ENCODE data around the gene SLC44A4. TPM values are rescaled to one million over a fixed set of nuclear protein-coding genes. Genes with fewer than 3 reads are reported as not detected.
"Not testable (repeated sequence)": the region's sequence is repeated elsewhere in the genome, so short reads cannot be mapped to it uniquely, and the experiment has no call there.

The SLC44A4 gene
- total RNA-seq, 2 experiments from 2014 or later = not detected

DNA sequence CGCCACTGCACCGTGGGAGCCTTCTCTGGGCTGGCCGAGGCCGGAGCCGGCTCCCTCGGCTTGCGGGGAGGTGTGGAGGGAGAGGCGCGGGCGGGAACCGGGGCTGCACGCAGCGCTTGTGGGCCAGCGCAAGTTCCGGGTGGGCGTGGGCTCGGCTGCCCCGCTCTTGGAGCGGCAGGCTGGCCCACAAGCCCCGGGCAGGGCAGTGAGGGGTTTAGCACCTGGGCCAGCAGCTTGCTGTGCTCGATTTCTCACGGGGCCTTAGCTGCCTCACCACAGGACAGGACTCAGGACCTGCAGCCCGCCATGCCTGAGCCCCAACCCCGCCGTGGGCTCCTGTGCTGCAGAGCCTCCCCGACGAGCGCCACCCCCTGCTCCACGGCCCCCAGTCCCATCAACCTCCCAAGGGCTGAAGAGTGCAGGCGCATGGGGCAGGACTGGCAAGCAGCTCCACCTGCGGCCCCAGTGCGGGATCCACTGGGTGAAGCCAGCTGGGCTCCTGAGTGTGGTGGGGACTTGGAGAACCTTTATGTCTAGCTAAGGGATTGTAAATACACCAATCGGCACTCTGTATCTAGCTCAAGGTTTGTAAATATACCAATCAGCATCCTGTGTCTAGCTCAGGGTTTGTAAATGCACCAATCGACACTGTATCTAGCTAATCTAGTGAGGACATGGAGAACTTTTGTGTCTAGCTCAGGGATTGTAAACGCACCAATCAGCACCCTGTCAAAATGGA is 26.6 kb downstream of the SLC44A4 start:
- not testable (repeated sequence) for DNase-seq; H3K9me3 Mint-ChIP-seq (ENCODE audit: low read depth); ATAC-seq; H3K4me1 Mint-ChIP-seq; H3K27ac Mint-ChIP-seq; H3K36me3 Mint-ChIP-seq; H3K27me3 Mint-ChIP-seq; H3K4me3 Mint-ChIP-seq
- CTCF ChIA-PET = interaction anchor here (0.6 to 1.5 kb wide), 2 partner anchors 11 to 17 kb away, joined by 4 to 6 read pairs; partner anchors contain the start of gene NEU1

DNA sequence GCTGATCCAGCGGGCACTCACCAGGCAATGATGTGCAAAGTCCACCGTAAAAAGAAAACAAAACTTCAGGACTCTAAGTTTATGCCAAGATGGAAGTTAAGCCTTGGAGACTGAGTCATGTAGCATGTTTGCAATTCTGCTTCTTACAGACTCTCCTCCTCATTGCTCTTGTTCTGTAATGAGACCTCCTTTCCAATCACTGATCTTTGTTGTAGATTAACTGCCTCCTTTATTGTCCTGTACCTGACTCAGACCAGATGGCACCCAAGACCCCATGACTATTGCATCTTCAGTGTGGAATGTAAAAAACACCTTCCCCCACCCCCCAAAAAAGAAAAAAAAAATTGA is 27.3 kb downstream of the SLC44A4 start:
- no peaks in the 10 kb centered on the region for H3K27me3 Mint-ChIP-seq
- no peaks in the 10 kb centered on the region for H3K9me3 Mint-ChIP-seq (ENCODE audit: low read depth)
- CTCF ChIA-PET = no interaction called here
- H3K36me3 Mint-ChIP-seq = no peaks in the 10 kb centered on the region
- no peak overlapping the region for H3K27ac Mint-ChIP-seq
- no peak for DNase-seq
- H3K4me1 Mint-ChIP-seq = no peaks in the 10 kb centered on the region
- H3K4me3 Mint-ChIP-seq = no peak overlapping the region
- ATAC-seq = no peak

DNA sequence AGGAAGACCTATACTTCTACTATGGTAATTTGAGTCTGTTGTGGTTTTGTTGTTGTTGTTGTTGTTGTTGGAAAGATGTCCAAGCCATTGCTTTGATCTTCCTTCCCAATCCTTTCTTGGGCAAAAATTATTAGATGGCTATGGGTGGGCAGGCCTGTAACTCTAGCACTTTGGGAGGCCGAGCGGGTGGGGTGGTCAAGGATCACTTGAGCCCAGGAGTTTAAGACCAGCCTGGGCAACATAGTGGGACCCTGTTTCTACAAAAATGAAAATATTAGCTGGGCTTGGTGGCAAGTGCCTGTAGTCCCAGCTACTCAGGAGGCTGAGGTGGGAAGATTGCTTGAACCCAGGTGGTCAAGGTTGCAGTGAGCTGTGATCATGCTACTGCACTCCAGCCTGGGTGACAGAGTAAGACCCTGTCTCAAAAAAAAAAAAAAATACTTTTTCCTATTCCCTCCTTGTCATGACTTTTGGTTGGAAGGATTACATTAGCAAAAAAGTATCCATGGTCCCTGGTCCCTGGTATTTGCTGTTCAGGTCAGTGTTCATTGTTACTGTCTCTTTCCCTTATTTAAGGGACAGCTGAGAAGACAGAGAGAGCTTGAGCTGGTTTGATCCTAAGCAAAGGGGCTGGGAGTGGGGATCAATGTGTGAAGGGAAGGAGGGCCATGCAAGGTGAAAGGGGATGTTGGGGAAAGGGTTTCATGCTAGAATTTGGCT is 27.9 kb downstream of the SLC44A4 start:
- no peaks in the 10 kb centered on the region for H3K9me3 Mint-ChIP-seq (ENCODE audit: low read depth)
- CTCF ChIA-PET = no interaction called here

DNA sequence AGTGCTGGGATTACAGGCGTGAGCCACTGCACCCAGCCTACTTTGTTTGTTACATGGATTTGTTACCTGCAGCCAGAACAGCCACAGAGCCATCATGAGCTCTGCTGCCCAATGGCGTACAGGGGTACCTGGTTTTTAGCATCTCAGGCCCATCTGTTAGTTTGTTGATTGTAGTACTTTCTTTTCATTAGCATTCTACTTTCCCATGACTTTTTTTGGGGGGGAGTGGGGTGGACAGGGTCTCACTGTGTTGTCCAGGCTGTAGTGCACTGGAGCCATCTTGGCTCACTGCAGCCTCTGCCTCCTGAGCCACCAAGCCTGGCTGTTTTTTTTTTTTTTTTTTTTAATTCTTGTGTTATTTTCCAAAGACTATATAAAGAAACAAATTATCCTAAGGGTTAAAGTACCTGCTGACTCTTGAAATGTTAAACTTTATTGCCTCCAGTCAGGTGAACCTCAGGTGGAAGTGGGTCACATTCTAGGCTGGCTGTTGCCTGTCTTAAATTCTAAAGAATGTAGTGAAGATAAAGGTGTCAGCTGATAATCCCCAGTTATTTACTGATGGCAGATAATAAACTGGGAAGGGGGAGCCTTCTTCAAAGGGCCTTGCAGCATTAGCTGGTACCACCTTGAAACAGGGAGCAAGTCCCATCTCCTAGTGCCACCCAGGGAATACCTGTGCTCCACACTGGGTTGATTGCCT is 31.4 kb downstream of the SLC44A4 start:
- CTCF ChIA-PET = no interaction called here
- no peaks in the 10 kb centered on the region for H3K9me3 Mint-ChIP-seq (ENCODE audit: low read depth)
- DNase-seq (no peak), ATAC-seq (no peak)
- no peak overlapping the region for H3K4me3 Mint-ChIP-seq
- H3K27ac Mint-ChIP-seq = no peak overlapping the region
- H3K36me3 Mint-ChIP-seq = peaks cover 3% of the 10 kb centered on the region
- no peaks in the 10 kb centered on the region for H3K27me3 Mint-ChIP-seq
- no peaks in the 10 kb centered on the region for H3K4me1 Mint-ChIP-seq

More for the DNA sequence above, 27.9 kb downstream of the SLC44A4 start:
- DNase-seq (no peak), ATAC-seq (no peak)
- Mint-ChIP-seq H3K4me1 (no peaks in the 10 kb centered on the region), H3K36me3 (no peaks in the 10 kb centered on the region), H3K27ac (no peak overlapping the region), H3K27me3 (no peaks in the 10 kb centered on the region), H3K4me3 (no peak overlapping the region)

DNA sequence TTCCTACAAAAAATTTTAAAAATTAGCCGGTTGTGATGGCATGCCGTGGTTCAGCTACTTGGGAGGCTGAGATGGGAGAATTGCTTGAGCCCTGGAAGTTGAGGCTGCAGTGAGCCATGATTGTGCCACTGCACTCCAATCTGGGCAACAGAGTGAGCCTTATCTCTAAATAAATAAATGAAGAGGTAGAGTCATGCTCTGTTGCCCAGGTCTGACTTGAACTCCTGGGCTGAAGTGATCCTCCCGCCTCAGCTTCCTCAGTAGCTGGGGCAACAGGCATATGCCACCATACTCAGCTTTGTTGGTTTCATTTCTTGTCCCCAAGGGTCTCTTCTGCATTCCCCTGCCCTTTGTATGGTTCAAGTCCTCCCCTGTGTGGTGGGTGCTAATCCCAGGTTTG is 34.3 kb downstream of the SLC44A4 start:
- Mint-ChIP-seq H3K27me3 (no peaks in the 10 kb centered on the region), H3K4me1 (peaks cover 3% of the 10 kb centered on the region), H3K27ac (peak overlapping the region; percentile 57), H3K36me3 (peaks cover 22% of the 10 kb centered on the region), H3K4me3 (no peak overlapping the region), H3K9me3 (ENCODE audit: low read depth) (no peaks in the 10 kb centered on the region)
- CTCF ChIA-PET = interaction anchor here (1.1 kb wide), 1 partner anchor 13 kb away, joined by 3 read pairs; no protein-coding TSS in a partner anchor
- DNase-seq = no peak
- ATAC-seq = no peak

DNA sequence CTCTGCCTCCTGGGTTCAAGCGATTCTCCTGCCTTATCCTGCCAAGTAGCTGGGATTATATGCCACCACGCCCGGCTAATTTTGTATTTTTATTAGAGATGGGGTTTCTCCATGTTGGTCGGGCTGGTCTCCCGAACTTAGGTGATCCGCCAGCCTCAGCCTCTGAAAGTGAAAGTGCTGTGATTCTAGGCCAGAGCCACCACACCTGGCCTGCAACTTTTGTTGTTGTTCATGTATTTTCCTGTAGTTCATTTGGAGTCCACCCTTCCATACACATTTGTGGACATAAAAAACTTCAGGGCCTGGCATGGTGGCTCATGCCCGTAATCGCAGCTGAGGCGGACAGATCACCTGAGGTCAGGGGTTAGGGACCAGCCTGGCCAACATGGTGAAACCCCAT is 36.7 kb downstream of the SLC44A4 start:
- Mint-ChIP-seq H3K27me3 (no peaks in the 10 kb centered on the region), H3K4me1 (peaks cover 26% of the 10 kb centered on the region), H3K27ac (peak overlapping the region; percentile 28), H3K36me3 (peaks cover 46% of the 10 kb centered on the region), H3K9me3 (ENCODE audit: low read depth) (no peaks in the 10 kb centered on the region), H3K4me3 (no peak overlapping the region)
- DNase-seq (no peak), ATAC-seq (no peak)
- CTCF ChIA-PET = no interaction called here

DNA sequence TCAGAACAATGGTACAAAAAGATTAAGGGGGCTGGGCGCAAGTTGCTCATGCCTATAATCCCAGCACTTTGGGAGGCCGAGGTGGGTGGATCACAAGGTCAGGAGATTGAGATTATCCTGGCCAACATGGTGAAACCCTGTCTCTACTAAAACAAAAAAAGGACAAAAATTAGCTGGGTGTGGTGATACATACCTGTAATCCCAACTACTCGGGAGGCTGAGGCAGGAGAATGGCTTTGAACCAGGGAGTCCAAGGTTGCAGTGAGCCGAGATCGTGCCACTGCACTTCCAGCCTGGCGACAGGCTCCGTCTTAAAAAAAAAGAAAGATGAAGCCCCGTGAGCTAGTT is 39.0 kb downstream of the SLC44A4 start:
- peaks cover 36% of the 10 kb centered on the region for H3K4me1 Mint-ChIP-seq
- not testable (repeated sequence) for H3K9me3 Mint-ChIP-seq (ENCODE audit: low read depth); DNase-seq; ATAC-seq; H3K4me3 Mint-ChIP-seq; H3K27me3 Mint-ChIP-seq; H3K27ac Mint-ChIP-seq
- H3K36me3 Mint-ChIP-seq = peaks cover 63% of the 10 kb centered on the region
- CTCF ChIA-PET = interaction anchor here (0.6 to 1.5 kb wide), 5 partner anchors 13 to 161 kb away, joined by 3 to 8 read pairs (median 4); partner anchors contain the start of gene NEU1

DNA sequence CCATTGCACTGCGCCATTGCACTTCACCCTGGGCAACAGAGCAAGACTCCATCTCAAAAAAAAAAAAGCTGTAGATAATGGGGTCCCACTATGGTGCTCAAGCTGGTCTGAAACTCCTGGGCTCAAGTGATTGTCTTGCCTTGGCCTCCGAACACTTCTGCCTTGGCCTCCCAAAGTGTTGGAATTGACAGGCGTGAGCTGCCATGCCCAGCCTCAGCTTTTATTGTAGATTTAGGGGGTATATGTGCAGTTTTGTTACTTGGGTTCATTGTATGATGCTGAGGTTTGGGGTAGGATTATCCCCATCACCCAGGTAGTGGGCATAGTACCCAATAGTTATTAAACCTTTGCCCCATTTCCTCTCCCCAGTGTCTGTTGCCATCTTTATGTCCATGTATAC is 39.8 kb downstream of the SLC44A4 start:
- no peak for ATAC-seq

DNA sequence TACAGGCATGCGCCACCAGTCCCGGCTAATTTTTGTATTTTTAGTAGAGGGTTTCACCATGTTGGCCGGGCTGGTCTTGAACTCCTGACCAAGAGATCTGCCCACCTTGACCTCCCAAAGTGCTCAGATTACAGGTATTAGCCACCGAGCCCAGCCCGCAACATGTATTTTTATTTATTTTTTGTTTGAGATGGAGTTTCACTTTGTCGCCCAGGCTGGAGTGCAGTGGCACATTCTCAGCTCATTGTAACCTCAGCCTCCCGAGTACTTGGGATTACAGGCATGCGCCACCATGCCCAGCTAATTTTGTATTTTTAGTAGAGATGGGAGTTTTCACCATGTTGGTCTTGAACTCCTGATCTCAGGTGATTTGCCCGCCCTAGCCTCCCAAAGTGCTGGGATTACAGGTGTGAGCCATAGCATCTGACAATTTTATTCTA is 40.7 kb downstream of the SLC44A4 start:
- not testable (repeated sequence) for H3K9me3 Mint-ChIP-seq (ENCODE audit: low read depth)
- CTCF ChIA-PET = interaction anchor here (1.8 kb wide), 1 partner anchor 8 kb away, joined by 6 read pairs; no protein-coding TSS in a partner anchor
- H3K36me3 Mint-ChIP-seq = peaks cover 63% of the 10 kb centered on the region

More for the DNA sequence above, 39.8 kb downstream of the SLC44A4 start:
- DNase-seq = no peak
- peak overlapping the region; percentile 18 for H3K27ac Mint-ChIP-seq
- H3K27me3 Mint-ChIP-seq = no peaks in the 10 kb centered on the region
- peak overlapping the region; percentile 45 for H3K4me3 Mint-ChIP-seq
- peaks cover 39% of the 10 kb centered on the region for H3K4me1 Mint-ChIP-seq
- H3K36me3 Mint-ChIP-seq = peaks cover 63% of the 10 kb centered on the region
- H3K9me3 Mint-ChIP-seq (ENCODE audit: low read depth) = no peaks in the 10 kb centered on the region
- CTCF ChIA-PET = interaction anchor here (0.6 to 1.8 kb wide), 6 partner anchors 9 to 158 kb away, joined by 3 to 8 read pairs (median 4); partner anchors contain the start of gene NEU1

DNA sequence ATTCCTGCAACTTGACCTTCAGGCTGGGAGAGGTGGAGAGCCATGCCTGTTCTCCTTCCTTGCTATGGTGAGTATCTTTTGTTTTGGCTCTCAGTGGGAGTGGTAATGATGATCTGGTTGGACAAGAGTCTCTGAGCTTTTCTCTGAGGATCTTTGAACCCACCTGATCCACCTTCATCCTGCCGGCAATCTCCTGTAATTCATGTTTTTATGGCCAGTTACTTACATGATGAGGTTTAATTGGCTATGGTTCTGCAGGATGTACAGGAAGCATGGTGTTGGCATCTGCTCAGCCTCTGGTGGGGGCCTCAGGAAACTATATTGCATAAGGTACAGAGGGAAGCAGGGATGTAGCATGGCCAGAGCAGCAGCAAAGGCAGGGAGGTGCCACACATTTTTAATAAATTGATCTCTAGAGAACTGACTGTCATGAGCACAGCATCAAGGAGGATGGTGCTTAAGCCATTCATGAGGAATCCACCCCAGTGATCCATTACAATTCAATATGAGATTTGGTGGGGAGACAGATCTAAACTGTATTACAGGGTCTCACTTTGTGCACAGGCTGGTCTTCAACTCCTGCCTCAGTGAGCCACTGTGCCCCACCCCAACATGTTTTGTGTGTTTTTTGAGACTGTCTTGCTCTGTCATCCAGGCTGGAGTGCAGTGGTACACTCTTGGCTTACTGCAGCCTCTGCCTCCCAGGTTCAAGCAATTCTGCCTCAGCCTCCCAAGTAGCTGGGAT is 41.3 kb downstream of the SLC44A4 start:
- CTCF ChIA-PET = interaction anchor here (0.8 to 1.8 kb wide), 3 partner anchors 8 to 157 kb away, joined by 3 to 6 read pairs (median 4); partner anchors contain the start of genes LY6G5C and NEU1
- ATAC-seq (no peak), DNase-seq (no peak)
- peaks cover 63% of the 10 kb centered on the region for H3K36me3 Mint-ChIP-seq
- no peaks in the 10 kb centered on the region for H3K27me3 Mint-ChIP-seq
- peak overlapping the region; percentile 98 for H3K27ac Mint-ChIP-seq
- H3K9me3 Mint-ChIP-seq (ENCODE audit: low read depth) = no peaks in the 10 kb centered on the region
- peaks cover 44% of the 10 kb centered on the region for H3K4me1 Mint-ChIP-seq
- peak overlapping the region; percentile 99 for H3K4me3 Mint-ChIP-seq

More for the DNA sequence above, 40.7 kb downstream of the SLC44A4 start:
- ATAC-seq, DNase-seq, H3K27me3 Mint-ChIP-seq: not testable (repeated sequence)
- Mint-ChIP-seq H3K4me3 (peak overlapping the region; percentile 99), H3K4me1 (peaks cover 41% of the 10 kb centered on the region), H3K27ac (peak overlapping the region; percentile 98)

DNA sequence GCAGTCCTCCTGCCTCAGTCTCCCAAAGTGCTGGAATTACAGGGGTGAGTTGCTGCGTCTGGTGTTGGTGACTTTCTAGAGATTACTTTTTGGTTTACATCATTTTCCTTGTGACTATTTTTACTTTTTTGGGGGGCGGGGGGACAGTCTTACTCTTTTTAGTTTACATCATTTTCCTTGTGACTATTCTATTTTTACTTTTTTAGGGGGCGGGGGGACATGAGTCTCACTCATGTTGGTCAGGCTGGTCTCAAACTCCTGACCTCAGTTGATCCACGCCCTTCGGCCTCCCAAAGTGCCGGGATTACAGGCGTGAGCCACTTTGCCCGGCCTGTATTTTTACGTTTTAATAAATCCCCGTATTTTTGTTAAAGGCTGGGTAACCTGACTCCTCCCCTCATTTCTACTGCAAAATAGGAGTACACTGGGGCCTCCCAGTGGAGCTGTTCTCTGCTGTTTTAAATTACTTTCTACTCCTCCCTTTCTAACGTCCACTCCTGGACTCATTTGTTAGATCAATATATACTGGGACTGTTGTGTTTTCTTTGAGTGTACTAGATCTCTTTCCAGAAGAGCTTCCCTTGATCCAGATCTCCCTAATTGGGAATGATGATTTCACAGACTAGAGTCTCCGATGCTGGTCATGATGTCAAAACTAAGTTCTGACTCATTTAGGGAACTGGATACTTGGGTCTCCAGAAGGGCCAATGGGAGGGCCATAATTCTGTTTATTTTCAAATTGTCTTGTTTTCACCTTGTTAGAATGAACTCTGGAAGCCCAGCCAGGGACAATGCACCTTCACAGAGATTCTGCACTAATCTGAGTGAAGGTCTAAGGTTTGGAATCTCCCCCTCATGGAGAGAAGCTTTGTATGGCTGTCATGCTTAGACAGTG is 42.1 kb downstream of the SLC44A4 start:
- Mint-ChIP-seq H3K27ac (peak overlapping the region; percentile 98), H3K4me3 (peak overlapping the region; percentile 99), H3K27me3 (no peaks in the 10 kb centered on the region), H3K9me3 (ENCODE audit: low read depth) (no peaks in the 10 kb centered on the region), H3K36me3 (peaks cover 60% of the 10 kb centered on the region), H3K4me1 (peaks cover 46% of the 10 kb centered on the region)
- ATAC-seq (no peak), DNase-seq (no peak)
- CTCF ChIA-PET = interaction anchor here (0.6 to 1.4 kb wide), 6 partner anchors 26 to 290 kb away, joined by 3 to 4 read pairs (median 4); partner anchors contain the start of genes ABHD16A, ATP6V1G2, LY6G5C and NEU1

DNA sequence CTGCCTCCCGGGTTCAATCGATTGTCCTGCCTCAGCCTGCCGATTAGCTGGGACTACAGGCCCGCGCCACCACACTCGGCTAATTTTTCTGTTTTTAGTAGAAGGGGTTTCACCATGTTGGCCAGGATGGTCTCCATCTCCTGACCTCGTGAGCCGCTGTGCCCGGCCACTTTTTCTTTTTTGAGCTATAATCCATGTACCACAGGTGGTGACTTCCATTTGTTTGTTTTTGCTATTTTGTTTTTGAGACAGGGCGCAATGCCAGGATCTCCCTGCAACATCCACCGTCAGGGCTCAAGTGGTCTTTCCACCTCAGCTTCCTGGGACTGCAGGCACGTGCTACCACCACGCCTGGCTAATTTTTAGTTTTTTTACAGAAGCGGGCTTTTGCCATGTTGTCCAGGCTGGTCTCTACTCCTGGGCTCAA is 42.7 kb downstream of the SLC44A4 start:
- Mint-ChIP-seq H3K4me1 (peaks cover 49% of the 10 kb centered on the region), H3K36me3 (peaks cover 59% of the 10 kb centered on the region), H3K27ac (peak overlapping the region; percentile 98), H3K4me3 (peak overlapping the region; percentile 99), H3K9me3 (ENCODE audit: low read depth) (no peaks in the 10 kb centered on the region), H3K27me3 (no peaks in the 10 kb centered on the region)
- DNase-seq (no peak), ATAC-seq (no peak)
- CTCF ChIA-PET = interaction anchor here (0.6 to 1.4 kb wide), 6 partner anchors 27 to 290 kb away, joined by 3 to 4 read pairs (median 4); partner anchors contain the start of genes ABHD16A, ATP6V1G2 and NEU1
